ENCODE measurements around the gene UNC119B.

UNC119B gene

GRCh38 chr12:120761519-120761934 lies 51.3 kb downstream of the UNC119B start:
- Histone ChIP-seq H3K4me3 (ENCODE audit: low read length) (no peak overlapping the region), H3K27me3 (replicated peaks; ENCODE audit: insufficient read depth, low read length) (no peaks in the 10 kb centered on the region), H3K9me3 (replicated peaks; ENCODE audit: insufficient read depth, low read length) (no peaks in the 10 kb centered on the region), H3K4me1 (ENCODE audit: low read length) (no peaks in the 10 kb centered on the region), H3K4me2 (ENCODE audit: low read depth, low read length) (no peak overlapping the region), H4K20me1 (ENCODE audit: insufficient read depth, low read length) (no peaks in the 10 kb centered on the region), H3K27ac (ENCODE audit: low read length) (no peak overlapping the region), H3K79me2 (ENCODE audit: low read length) (no peaks in the 10 kb centered on the region), H3K36me3 (replicated peaks; ENCODE audit: insufficient read depth, low read length) (no peaks in the 10 kb centered on the region), H3K9ac (ENCODE audit: low read length) (no peak overlapping the region), H2AFZ (ENCODE audit: low read length) (no peak overlapping the region), H3K9me2 (replicated peaks; ENCODE audit: insufficient read depth, low read length) (no peaks in the 10 kb centered on the region), H3F3A (ENCODE audit: insufficient read depth, low read length) (no peaks in the 10 kb centered on the region)
- no peak for DNase-seq
- no peak for TF ChIP-seq EZH2 (optimal IDR thresholded peaks at IDR 0.05; ENCODE audit: low read depth, low read length)
- no peak for TF ChIP-seq CTCF (IDR thresholded peaks at IDR 0.05; ENCODE audit: low read length)
- no peak for TF ChIP-seq EZH2phosphoT487 (IDR thresholded peaks at IDR 0.05; ENCODE audit: low read length)

- Histone ChIP-seq H3K4me2 (ENCODE audit: low read depth, low read length) (no peak overlapping the region), H4K20me1 (ENCODE audit: insufficient read depth, low read length) (no peaks in the 10 kb centered on the region), H3K4me3 (ENCODE audit: low read length) (no peak overlapping the region), H3K79me2 (ENCODE audit: low read length) (no peaks in the 10 kb centered on the region), H3F3A (ENCODE audit: insufficient read depth, low read length) (no peaks in the 10 kb centered on the region), H3K9me2 (replicated peaks; ENCODE audit: insufficient read depth, low read length) (no peaks in the 10 kb centered on the region), H2AFZ (ENCODE audit: low read length) (no peak overlapping the region), H3K4me1 (ENCODE audit: low read length) (no peaks in the 10 kb centered on the region), H3K36me3 (replicated peaks; ENCODE audit: insufficient read depth, low read length) (no peaks in the 10 kb centered on the region), H3K9ac (ENCODE audit: low read length) (no peak overlapping the region), H3K27me3 (replicated peaks; ENCODE audit: insufficient read depth, low read length) (no peaks in the 10 kb centered on the region), H3K27ac (ENCODE audit: low read length) (no peak overlapping the region), H3K9me3 (replicated peaks; ENCODE audit: insufficient read depth, low read length) (no peaks in the 10 kb centered on the region)
- TF ChIP-seq CTCF (IDR thresholded peaks at IDR 0.05; ENCODE audit: low read length) (no peak), EZH2 (optimal IDR thresholded peaks at IDR 0.05; ENCODE audit: low read depth, low read length) (no peak), EZH2phosphoT487 (IDR thresholded peaks at IDR 0.05; ENCODE audit: low read length) (no peak)
- DNase-seq, result no peak
These were observed 51.8 kb downstream of the UNC119B start for GRCh38 chr12:120762086-120762485.

GRCh38 chr12:120763250-120763649 lies 53.0 kb downstream of the UNC119B start:
- H3K36me3 ChIP-seq (replicated peaks; ENCODE audit: insufficient read depth, low read length), result no peaks in the 10 kb centered on the region
- no peak overlapping the region for H3K27ac ChIP-seq (ENCODE audit: low read length)
- H3K4me1 ChIP-seq (ENCODE audit: low read length), result no peaks in the 10 kb centered on the region
- TF ChIP-seq CTCF (IDR thresholded peaks at IDR 0.05; ENCODE audit: low read length), result no peak
- TF ChIP-seq EZH2 (optimal IDR thresholded peaks at IDR 0.05; ENCODE audit: low read depth, low read length), result no peak
- TF ChIP-seq EZH2phosphoT487 (IDR thresholded peaks at IDR 0.05; ENCODE audit: low read length), result no peak
- H3K79me2 ChIP-seq (ENCODE audit: low read length), result no peaks in the 10 kb centered on the region
- H3F3A ChIP-seq (ENCODE audit: insufficient read depth, low read length), result no peaks in the 10 kb centered on the region
- H4K20me1 ChIP-seq (ENCODE audit: insufficient read depth, low read length), result no peaks in the 10 kb centered on the region
- H3K9me3 ChIP-seq (replicated peaks; ENCODE audit: insufficient read depth, low read length), result no peaks in the 10 kb centered on the region
- no peaks in the 10 kb centered on the region for H3K9me2 ChIP-seq (replicated peaks; ENCODE audit: insufficient read depth, low read length)
- H3K4me2 ChIP-seq (ENCODE audit: low read depth, low read length), result no peak overlapping the region
- no peak overlapping the region for H3K9ac ChIP-seq (ENCODE audit: low read length)
- no peak overlapping the region for H3K4me3 ChIP-seq (ENCODE audit: low read length)
- DNase-seq, result no peak
- no peak overlapping the region for H2AFZ ChIP-seq (ENCODE audit: low read length)
- H3K27me3 ChIP-seq (replicated peaks; ENCODE audit: insufficient read depth, low read length), result no peaks in the 10 kb centered on the region
